ENCODE data around the gene PCDHGB2.
"Not testable (repeated sequence)": the region's sequence is repeated elsewhere in the genome, so short reads cannot be mapped to it uniquely, and the experiment has no call there.

Gene PCDHGB2

DNA sequence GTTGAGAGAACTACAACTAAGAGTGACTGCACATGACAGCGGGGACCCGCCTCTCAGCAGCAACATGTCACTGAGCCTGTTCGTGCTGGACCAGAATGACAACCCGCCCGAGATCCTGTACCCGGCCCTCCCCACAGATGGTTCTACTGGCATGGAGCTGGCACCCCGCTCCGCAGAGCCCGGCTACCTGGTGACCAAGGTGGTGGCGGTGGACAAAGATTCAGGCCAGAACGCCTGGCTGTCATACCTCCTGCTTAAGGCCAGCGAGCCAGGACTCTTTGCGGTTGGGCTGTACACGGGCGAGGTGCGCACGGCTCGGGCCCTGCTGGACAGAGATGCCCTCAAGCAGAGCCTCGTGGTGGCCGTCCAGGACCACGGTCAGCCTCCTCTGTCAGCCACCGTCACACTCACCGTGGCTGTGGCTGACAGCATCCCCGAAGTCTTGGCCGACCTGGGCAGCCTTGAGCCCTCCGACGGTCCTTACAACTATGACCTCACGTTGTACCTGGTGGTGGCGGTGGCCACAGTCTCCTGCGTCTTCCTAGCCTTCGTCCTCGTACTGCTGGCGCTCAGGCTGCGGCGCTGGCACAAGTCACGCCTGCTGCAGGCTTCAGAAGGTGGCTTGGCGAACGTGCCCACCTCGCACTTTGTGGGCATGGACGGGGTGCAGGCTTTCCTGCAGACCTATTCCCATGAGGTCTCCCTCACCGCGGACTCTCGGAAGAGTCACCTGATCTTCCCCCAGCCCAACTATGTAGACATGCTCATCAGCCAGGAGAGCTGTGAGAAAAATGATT is 24.9 kb downstream of the PCDHGB2 start:
- no peak for DNase-seq (ENCODE audit: low read depth)

DNA sequence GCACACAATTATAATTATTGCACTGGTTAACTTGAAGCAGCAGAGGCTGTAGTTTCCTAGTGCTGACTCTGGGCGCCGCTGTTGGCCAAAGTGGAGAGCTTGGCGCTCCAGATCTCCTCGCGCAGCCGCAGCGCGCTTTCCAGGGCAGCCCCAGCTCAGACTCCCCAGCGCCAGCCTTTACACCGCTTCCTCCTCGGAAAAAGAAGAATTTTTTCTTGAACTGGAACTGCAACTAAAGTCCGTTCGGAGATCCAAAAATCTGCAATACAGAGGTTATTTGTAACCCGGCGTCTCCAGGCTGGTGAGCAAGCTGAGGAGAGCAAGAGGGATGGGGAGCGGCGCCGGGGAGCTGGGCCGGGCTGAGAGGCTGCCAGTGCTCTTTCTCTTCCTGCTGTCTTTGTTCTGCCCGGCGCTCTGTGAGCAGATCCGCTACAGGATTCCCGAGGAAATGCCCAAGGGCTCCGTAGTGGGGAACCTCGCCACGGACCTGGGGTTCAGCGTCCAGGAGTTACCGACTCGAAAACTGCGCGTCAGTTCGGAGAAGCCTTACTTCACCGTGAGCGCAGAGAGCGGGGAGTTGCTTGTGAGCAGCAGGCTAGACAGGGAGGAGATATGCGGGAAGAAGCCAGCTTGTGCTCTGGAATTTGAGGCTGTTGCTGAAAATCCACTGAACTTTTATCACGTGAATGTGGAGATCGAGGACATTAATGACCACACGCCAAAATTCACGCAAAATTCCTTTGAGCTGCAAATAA is 27.9 kb downstream of the PCDHGB2 start, which contains the start of gene PCDHGB4:
Gene PCDHGB4 (plus strand): TSS at position 142 of the 755 bp plus-strand sequence. CDS start 187 bp downstream, at position 329.
- DNase-seq (ENCODE audit: low read depth): not testable (repeated sequence)

DNA sequence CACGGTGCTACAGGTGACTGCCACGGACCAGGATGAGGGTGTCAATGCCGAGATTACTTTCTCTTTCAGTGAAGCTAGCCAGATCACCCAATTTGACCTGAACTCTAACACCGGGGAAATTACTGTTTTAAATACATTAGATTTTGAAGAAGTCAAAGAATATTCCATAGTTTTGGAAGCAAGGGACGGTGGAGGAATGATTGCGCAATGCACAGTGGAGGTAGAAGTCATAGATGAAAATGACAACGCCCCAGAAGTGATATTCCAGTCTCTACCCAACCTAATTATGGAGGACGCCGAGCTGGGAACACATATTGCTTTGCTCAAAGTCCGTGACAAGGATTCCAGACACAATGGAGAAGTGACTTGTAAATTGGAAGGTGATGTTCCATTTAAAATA is 28.9 kb downstream of the PCDHGB2 start:
- DNase-seq (ENCODE audit: low read depth): no peak

DNA sequence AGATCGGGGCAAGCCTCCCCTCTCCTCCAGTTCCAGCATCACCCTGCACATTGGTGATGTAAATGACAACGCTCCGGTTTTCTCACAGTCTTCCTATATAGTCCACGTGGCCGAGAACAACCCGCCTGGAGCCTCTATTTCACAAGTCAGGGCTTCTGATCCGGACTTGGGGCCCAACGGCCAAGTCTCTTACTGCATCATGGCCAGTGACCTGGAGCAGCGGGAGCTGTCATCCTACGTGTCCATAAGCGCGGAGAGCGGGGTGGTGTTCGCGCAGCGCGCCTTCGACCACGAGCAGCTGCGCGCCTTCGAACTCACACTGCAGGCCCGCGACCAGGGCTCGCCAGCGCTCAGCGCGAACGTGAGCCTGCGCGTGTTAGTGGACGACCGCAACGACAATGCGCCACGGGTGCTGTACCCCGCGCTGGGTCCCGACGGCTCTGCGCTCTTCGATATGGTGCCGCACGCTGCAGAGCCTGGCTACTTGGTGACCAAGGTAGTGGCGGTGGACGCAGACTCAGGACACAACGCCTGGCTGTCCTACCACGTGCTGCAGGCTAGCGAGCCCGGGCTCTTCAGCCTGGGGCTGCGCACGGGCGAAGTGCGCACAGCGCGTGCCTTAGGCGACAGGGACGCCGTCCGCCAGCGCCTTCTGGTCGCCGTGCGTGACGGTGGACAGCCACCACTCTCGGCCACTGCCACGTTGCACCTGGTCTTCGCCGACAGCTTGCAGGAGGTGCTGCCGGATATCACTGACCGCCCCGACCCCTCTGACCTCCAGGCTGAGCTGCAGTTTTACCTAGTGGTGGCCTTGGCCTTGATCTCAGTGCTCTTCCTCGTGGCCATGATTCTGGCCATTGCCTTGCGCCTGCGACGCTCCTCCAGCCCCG is 29.6 kb downstream of the PCDHGB2 start:
- no peak for DNase-seq (ENCODE audit: low read depth)

DNA sequence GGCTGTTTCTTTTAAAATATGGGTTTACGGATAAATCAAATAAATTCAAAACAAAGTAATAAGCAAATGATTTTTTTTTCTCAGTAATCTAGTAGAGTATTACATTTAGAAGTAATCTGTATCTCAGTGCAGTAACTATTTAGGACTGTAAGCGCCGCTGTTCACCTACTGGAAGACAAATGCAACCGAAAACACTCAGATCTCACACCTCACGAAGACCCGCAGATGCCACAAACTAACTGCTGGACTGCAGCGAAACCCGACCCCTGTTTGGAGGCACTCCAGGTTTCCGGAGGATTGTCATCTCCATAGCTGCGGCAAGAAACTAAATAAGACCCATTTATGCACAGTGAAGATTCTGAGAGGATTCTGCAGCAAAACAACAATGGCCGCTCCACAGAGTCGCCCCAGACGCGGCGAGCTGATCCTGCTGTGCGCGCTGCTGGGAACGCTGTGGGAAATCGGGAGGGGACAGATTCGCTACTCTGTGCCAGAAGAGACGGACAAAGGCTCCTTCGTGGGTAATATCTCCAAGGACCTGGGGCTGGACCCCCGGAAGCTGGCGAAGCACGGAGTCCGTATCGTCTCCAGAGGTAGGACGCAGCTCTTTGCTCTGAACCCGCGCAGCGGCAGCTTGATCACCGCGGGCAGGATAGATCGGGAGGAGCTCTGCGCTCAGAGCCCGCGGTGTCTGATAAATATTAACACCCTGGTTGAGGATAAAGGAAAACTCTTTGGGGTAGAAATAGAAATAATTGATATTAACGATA is 32.8 kb downstream of the PCDHGB2 start, which contains the start of gene PCDHGA8:
Gene PCDHGA8 (plus strand): TSS at position 205 of the 770 bp plus-strand sequence. CDS start 181 bp downstream, at position 386.
- no peak for DNase-seq (ENCODE audit: low read depth)

DNA sequence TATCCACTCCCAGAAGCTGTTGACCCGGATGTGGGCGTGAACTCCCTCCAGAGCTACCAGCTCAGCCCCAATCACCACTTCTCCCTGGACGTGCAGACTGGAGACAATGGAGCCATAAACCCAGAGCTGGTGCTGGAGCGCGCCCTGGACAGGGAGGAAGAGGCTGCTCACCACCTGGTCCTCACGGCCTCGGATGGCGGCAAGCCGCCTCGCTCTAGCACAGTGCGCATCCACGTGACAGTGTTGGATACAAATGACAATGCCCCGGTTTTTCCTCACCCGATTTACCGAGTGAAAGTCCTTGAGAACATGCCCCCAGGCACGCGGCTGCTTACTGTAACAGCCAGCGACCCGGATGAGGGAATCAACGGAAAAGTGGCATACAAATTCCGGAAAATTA is 33.5 kb downstream of the PCDHGB2 start:
- no peak for DNase-seq (ENCODE audit: low read depth)

DNA sequence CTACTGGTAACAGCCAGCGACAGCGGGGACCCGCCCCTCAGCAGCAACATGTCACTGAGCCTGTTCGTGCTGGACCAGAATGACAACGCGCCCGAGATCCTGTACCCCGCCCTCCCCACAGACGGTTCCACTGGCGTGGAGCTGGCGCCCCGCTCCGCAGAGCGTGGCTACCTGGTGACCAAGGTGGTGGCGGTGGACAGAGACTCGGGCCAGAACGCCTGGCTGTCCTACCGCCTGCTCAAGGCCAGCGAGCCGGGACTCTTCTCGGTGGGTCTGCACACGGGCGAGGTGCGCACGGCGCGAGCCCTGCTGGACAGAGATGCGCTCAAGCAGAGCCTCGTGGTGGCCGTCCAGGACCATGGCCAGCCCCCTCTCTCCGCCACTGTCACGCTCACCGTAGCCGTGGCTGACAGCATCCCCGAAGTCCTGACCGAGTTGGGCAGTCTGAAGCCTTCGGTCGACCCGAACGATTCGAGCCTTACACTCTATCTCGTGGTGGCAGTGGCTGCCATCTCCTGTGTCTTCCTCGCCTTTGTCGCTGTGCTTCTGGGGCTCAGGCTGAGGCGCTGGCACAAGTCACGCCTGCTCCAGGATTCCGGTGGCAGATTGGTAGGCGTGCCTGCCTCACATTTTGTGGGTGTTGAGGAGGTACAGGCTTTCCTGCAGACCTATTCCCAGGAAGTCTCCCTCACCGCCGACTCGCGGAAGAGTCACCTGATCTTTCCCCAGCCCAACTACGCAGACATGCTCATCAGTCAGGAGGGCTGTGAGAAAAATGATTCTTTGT is 34.8 kb downstream of the PCDHGB2 start:
- DNase-seq (ENCODE audit: low read depth): not testable (repeated sequence)

DNA sequence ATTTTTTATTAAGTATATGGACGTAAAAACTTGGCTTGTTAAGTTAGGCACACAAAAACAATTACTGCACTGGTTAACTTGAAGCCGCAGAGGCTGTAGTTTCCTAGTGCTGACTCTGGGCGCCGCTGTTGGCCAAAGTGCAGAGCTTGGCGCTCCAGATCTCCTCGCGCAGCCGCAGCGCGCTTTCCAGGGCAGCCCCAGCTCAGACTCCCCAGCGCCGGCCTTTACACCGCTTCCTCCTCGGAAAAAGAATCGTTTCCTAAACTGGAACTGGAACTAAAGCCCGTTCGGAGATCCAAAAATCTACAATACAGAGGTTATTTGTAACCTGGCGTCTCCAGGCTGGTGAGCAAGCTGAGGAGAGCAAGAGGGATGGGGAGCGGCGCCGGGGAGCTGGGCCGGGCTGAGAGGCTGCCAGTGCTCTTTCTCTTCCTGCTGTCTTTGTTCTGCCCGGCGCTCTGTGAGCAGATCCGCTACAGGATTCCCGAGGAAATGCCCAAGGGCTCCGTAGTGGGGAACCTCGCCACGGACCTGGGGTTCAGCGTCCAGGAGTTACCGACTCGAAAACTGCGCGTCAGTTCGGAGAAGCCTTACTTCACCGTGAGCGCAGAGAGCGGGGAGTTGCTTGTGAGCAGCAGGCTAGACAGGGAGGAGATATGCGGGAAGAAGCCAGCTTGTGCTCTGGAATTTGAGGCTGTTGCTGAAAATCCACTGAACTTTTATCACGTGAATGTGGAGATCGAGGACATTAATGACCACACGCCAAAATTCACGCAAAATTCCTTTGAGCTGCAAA is 38.2 kb downstream of the PCDHGB2 start, which contains the start of gene PCDHGB5:
Gene PCDHGB5 (plus strand): TSS at position 192 of the 796 bp plus-strand sequence. CDS start 181 bp downstream, at position 373.
- DNase-seq (ENCODE audit: low read depth): not testable (repeated sequence)

DNA sequence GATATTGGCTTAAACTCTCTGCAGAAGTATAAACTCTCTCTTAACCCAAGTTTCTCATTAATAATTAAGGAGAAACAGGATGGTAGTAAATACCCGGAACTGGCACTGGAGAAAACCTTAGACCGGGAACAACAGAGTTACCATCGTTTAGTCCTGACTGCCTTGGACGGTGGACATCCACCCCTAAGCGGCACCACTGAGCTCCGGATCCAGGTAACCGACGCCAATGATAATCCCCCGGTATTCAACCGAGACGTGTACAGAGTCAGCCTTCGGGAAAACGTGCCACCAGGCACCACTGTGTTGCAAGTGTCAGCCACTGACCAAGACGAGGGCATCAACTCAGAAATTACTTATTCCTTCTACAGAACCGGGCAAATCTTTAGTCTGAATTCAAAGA is 38.8 kb downstream of the PCDHGB2 start:
- DNase-seq (ENCODE audit: low read depth): no peak

DNA sequence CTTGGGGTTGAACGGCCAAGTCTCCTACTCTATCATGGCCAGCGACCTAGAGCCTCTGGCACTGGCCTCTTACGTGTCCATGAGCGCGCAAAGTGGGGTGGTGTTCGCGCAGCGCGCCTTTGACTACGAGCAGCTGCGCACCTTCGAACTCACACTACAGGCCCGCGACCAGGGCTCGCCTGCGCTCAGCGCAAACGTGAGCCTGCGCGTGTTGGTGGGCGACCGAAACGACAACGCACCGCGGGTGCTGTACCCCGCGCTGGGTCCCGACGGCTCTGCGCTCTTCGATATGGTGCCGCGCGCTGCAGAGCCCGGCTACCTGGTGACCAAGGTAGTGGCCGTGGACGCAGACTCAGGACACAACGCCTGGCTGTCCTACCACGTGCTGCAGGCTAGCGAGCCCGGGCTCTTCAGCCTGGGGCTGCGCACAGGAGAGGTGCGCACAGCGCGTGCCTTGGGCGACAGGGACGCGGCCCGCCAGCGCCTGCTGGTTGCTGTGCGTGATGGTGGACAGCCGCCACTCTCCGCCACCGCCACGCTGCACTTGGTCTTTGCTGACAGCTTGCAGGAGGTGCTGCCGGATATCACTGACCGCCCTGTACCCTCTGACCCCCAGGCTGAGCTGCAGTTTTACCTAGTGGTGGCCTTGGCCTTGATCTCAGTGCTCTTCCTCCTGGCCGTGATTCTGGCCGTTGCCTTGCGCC is 39.9 kb downstream of the PCDHGB2 start:
- DNase-seq (ENCODE audit: low read depth): no peak

DNA sequence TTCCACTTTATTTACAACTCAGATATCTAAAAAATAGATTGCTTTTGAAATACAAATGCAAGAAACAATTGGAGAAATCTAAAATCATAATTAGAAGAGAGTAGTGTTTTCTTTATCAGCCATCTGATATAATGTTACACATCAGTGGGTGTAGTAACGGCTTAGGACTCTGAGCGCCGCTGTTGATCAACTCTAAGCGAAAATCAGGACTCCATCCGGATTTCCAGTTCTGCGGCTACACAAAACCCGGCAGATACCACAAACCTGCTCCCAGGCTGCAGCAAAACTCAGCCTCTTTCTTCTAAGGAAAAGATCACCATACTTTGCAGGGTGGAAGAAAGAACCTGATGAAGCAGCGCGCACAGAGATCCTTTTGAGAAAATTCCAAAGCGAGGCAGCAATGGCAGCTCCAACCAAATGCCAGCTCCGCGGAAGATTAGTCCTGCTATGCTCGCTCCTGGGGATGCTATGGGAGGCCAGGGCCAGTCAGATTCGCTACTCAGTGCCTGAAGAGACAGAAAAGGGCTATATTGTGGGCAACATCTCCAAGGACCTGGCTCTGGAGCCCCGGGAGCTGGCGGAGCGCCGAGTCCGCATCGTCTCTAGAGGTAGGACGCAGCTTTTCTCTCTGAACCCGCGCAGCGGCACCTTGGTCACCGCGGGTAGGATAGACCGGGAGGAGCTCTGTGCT is 42.9 kb downstream of the PCDHGB2 start, which contains the start of gene PCDHGA9:
Gene PCDHGA9 (plus strand): TSS at position 226 of the 691 bp plus-strand sequence. CDS start 175 bp downstream, at position 401.
- no peak for DNase-seq (ENCODE audit: low read depth)

DNA sequence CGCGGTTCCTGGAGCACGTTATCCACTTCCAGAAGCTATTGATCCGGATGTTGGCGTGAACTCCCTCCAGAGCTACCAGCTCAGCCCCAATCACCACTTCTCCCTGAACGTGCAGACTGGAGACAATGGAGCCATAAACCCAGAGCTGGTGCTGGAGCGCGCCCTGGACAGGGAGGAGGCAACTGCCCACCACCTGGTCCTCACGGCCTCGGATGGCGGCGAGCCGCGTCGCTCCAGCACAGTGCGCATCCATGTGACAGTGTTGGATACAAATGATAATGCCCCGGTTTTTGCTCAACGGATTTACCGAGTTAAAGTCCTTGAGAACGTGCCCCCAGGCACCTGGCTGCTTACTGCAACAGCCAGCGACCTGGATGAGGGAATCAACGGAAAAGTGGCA is 43.6 kb downstream of the PCDHGB2 start:
- DNase-seq (ENCODE audit: low read depth): no peak

DNA sequence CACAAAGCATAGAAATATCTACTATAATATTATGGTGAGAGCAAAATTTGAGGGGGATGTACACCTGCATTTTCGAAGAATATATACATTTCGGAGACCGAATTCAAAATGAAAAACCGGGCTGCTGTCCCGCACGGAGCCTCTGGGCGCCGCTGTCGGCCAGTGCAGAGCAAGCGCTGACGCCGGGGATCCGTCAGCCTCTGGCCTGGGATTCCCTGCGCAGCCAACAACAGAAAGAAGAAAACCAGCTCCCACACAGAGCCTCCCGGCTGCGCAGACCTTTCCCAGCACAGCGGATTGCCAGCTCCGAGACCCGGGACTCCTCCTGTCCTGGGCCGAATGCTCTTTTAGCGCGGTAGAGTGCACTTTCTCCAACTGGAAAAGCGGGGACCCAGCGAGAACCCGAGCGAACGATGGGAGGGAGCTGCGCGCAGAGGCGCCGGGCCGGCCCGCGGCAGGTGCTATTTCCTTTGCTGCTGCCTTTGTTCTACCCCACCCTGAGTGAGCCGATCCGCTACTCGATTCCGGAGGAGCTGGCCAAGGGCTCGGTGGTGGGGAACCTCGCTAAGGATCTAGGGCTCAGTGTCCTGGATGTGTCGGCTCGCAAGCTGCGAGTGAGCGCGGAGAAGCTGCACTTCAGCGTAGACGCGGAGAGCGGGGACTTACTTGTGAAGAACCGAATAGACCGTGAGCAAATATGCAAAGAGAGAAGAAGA is 48.2 kb downstream of the PCDHGB2 start, which contains the start of gene PCDHGB6:
Gene PCDHGB6 (plus strand): TSS at position 232 of the 716 bp plus-strand sequence. CDS start 182 bp downstream, at position 414.
- not testable (repeated sequence) for DNase-seq (ENCODE audit: low read depth)

DNA sequence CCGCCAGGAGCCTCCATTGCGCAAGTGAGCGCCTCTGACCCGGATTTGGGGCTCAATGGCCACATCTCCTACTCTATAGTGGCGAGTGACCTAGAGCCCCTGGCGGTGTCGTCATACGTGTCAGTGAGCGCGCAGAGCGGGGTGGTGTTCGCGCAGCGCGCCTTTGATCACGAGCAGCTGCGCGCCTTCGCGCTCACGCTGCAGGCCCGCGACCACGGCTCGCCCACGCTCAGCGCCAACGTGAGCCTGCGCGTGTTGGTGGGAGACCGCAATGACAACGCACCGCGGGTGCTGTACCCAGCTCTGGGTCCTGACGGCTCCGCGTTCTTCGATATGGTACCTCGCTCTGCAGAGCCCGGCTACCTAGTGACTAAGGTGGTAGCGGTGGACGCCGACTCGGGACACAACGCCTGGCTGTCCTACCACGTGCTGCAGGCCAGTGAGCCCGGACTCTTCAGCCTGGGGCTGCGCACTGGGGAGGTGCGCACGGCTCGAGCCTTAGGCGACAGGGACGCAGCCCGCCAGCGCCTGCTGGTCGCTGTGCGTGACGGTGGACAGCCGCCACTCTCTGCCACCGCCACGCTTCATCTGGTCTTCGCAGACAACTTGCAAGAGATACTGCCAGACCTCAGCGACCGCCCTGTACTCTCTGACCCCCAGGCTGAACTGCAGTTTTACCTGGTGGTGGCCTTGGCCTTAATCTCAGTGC is 50.0 kb downstream of the PCDHGB2 start:
- DNase-seq (ENCODE audit: low read depth): no peak

DNA sequence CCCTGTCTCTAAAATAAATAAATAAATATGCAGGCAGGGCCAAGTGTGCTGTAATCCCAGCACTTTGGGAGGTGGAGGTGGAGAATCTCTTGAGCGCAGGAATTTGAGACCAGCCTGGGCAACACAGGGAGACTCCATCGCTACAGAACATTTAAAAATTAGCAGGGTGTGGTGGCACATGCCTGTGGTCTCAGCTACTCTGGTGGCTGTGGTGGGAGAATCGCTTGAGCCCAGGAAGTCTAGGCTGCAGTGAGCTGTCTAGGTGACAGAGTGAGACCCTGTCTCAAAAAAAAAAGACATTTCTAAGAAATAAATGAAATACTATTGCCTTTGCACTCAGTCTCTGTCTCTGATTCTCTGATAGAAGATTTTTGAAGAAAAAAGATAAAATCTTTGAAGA is 51.8 kb downstream of the PCDHGB2 start:
- no peak for DNase-seq (ENCODE audit: low read depth)
